Astrocyte of the cerebellum (primary cell): Measurements from ENCODE around the gene MTCH1.
A peak's percentile ranks its signal among the peaks of the same experiment; 100 is the strongest.

ENCODE experiments used
- DNase-seq: peaks from one replicate; pipeline ENCODE4 v3.0.0-alpha.2; 2011; ENCODE audit warnings: low read depth
- H3K4me3 ChIP-seq: 2 replicates; pipeline ENCODE4 v1.5.1; 2011; ENCODE audit warnings: mild to moderate bottlenecking, low read depth, low read length, moderate library complexity
- in situ Hi-C: cut with HindIII; loops from 2 replicates; pipeline ENCODE4 v1.10.0; 2017; ENCODE audit warnings: low sequenced_read_pairs
- TF ChIP-seq, protein P1 (sequence below): IDR thresholded peaks from 2 replicates; pipeline ENCODE4 v1.5.1; 2012; ENCODE audit warnings: low read length, low read depth, moderate library complexity, mild to moderate bottlenecking; ENCODE audit errors: missing control alignments

The MTCH1 gene

DNA sequence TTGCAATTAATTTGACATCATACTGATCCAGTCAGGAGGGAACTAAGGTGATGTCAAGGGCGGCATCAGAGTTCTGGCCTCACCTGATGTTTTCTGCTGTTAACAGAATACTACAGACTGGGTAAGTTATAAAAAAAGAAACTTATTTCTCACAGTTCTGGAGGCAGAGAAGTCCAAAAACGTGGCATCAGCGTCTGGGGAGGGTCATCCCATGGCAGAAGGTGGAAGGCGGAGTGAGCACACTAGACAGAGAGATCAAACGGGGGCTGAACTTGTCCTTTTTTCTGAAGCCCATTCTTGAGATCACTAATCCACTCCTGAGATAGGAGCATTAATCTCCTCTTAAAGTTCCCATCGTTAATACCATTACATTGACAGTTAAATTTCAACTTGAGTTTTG lies 3.3 kb upstream of the MTCH1 start:
- in situ Hi-C loops, result no loop called here
- no peak for DNase-seq
- TF ChIP-seq, protein P1, sequence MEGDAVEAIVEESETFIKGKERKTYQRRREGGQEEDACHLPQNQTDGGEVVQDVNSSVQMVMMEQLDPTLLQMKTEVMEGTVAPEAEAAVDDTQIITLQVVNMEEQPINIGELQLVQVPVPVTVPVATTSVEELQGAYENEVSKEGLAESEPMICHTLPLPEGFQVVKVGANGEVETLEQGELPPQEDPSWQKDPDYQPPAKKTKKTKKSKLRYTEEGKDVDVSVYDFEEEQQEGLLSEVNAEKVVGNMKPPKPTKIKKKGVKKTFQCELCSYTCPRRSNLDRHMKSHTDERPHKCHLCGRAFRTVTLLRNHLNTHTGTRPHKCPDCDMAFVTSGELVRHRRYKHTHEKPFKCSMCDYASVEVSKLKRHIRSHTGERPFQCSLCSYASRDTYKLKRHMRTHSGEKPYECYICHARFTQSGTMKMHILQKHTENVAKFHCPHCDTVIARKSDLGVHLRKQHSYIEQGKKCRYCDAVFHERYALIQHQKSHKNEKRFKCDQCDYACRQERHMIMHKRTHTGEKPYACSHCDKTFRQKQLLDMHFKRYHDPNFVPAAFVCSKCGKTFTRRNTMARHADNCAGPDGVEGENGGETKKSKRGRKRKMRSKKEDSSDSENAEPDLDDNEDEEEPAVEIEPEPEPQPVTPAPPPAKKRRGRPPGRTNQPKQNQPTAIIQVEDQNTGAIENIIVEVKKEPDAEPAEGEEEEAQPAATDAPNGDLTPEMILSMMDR, result no peak
- H3K4me3 ChIP-seq, result no peak overlapping the region

- H3K4me3 ChIP-seq, result peak overlapping the region; percentile 95
- TF ChIP-seq, protein P1, result no peak
- in situ Hi-C loops, result no loop called here
- no peak for DNase-seq
These were observed 680 bp upstream of the MTCH1 start for GRCh38 chr6:36986704-36987047.

- H3K4me3 ChIP-seq, result peak overlapping the region; percentile 95
- in situ Hi-C loops, result no loop called here
- no peak for DNase-seq
- TF ChIP-seq, protein P1, result no peak
These were observed 584 bp downstream of the MTCH1 start for GRCh38 chr6:36985417-36985807.

DNA sequence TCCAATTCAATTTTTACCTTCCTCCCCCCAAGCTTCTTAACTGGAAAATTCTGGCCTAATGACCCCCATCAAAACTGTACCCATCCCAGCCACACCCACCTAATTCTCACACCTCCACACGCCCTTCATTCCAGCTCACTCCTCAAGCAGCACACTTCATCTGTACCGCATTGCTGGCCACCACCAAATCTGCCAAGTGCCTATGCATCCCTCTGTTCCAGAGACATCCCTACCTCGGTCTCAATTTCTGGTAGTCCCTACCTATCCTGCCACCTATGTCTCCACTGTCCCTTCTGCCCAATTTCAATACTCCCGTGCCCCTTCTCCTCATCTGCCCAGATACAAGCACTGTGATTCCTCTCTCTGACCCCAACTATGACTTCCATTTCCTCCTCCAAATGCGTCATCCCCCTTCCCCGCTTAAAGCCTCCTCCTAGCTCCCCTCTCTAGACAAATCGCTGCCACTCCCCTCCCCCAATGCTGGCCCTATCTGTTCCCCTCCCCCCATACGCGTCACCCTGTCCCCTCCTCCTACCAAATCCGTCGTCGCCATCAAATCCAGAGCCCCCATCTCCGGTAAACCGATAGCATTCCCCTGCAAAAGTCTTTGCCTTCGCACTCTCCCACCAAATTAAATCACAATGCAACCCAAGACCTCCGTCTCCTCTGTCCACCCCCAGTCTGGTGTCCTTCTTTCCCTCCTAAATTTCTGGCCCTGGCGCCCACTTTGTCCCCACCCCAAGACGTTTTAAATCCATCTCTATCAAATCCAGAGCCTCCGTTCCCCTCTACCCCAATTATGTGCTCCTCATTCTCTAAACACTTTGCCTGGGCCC lies 1.2 kb downstream of the MTCH1 start:
- peak; percentile 13 for DNase-seq
- peak overlapping the region; percentile 95 for H3K4me3 ChIP-seq
- in situ Hi-C loops, result no loop called here
- TF ChIP-seq, protein P1, result no peak

DNA sequence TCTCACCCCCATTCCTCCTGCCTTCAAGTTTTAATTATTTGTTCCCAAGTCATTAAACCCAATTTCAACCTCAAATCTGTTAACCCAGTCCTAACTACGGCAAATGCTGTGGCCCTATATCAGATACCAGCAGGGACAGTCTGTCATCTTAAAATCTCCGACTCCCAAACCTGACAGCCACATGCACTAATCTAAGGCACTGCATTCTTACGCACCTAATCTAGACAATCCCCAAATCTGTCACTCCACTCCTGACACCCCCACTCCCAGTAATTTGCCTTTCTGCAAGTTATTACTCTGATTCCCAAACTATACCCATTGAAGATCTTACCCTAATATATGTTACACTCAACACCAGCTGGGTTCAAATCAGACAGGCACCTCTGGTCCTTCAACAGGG lies 2.5 kb downstream of the MTCH1 start:
- no peak overlapping the region for H3K4me3 ChIP-seq
- in situ Hi-C loops, result no loop called here
- TF ChIP-seq, protein P1, result no peak
- no peak for DNase-seq

- in situ Hi-C loops, result no loop called here
- TF ChIP-seq, protein P1, result no peak
These were observed 4.9 kb downstream of the MTCH1 start for GRCh38 chr6:36980876-36981619.

More at GRCh38 chr6:36980876-36981619, 4.9 kb downstream of the MTCH1 start:
- H3K4me3 ChIP-seq, result no peak overlapping the region
- no peak for DNase-seq
